T-helper 22 cell (primary cell): Measurements from ENCODE around the gene POLA1.
"Not testable (repeated sequence)": the region's sequence is repeated elsewhere in the genome, so short reads cannot be mapped to it uniquely, and the experiment has no call there.

Experiments
- DNase-seq: peaks from one replicate; pipeline ENCODE4 v3.0.0-alpha.2; 2020; ENCODE audit warnings: low read depth

Gene POLA1, protein sequence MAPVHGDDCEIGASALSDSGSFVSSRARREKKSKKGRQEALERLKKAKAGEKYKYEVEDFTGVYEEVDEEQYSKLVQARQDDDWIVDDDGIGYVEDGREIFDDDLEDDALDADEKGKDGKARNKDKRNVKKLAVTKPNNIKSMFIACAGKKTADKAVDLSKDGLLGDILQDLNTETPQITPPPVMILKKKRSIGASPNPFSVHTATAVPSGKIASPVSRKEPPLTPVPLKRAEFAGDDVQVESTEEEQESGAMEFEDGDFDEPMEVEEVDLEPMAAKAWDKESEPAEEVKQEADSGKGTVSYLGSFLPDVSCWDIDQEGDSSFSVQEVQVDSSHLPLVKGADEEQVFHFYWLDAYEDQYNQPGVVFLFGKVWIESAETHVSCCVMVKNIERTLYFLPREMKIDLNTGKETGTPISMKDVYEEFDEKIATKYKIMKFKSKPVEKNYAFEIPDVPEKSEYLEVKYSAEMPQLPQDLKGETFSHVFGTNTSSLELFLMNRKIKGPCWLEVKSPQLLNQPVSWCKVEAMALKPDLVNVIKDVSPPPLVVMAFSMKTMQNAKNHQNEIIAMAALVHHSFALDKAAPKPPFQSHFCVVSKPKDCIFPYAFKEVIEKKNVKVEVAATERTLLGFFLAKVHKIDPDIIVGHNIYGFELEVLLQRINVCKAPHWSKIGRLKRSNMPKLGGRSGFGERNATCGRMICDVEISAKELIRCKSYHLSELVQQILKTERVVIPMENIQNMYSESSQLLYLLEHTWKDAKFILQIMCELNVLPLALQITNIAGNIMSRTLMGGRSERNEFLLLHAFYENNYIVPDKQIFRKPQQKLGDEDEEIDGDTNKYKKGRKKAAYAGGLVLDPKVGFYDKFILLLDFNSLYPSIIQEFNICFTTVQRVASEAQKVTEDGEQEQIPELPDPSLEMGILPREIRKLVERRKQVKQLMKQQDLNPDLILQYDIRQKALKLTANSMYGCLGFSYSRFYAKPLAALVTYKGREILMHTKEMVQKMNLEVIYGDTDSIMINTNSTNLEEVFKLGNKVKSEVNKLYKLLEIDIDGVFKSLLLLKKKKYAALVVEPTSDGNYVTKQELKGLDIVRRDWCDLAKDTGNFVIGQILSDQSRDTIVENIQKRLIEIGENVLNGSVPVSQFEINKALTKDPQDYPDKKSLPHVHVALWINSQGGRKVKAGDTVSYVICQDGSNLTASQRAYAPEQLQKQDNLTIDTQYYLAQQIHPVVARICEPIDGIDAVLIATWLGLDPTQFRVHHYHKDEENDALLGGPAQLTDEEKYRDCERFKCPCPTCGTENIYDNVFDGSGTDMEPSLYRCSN (N-terminal part only)

DNA sequence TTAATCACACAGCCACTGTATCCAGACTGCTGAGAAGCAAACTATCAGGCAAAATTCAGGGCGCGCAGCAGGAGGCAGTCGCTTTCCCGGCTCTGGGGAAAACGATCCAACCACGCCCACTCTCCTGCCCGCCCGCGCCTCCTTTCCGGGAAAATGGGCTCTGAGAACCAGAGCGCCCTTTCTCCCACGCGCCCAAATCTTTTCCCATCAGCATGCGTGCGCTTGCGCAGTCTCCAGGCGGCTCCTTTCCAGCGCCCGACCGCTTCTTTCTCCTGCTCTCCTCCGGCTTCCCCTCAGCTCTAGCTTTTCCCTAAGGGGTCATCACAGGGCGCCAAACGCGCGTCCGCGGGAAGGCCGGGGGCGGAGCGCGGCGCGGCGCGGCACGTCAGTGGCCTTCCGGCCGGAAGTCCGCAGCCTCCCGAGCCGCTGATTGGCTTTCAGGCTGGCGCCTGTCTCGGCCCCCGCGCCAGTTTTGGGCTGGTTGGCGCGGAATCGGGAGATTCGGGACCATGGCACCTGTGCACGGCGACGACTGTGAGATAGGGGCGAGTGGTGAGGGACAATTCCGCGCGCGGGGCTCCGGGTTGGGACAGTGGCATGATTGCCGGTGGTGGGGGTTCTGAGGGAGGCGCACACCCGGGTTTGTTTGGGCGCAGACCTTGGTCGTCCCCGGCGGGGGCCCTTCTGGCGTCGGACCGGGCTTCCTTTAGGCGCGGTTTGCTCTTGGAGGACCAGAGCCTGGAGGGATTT lies at the start of gene POLA1:
TSS of gene POLA1 (plus strand) at position 466 of the 750 bp plus-strand sequence. CDS start at position 510, 44 bp downstream.
- peak; percentile 44 for DNase-seq

DNA sequence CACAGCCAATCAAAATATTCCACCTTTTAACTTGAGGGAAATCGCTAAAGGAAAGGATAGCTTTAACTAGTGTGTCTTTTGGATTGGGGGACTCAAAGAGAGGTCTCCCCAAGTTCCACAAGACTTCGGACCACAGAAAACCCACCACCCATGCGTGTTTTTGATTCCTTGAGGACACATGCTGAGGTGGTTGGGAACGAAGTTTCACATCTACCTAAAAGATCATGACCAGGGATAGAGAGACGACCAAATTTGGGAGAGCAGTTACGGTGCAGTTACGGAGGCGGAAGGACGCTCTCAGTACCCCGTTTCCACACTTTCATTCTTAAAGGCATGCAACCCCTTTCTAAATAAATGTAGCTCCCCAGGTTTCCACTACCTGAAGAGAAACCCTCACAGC lies 47.7 kb upstream of the POLA1 start:
- DNase-seq = no peak

DNA sequence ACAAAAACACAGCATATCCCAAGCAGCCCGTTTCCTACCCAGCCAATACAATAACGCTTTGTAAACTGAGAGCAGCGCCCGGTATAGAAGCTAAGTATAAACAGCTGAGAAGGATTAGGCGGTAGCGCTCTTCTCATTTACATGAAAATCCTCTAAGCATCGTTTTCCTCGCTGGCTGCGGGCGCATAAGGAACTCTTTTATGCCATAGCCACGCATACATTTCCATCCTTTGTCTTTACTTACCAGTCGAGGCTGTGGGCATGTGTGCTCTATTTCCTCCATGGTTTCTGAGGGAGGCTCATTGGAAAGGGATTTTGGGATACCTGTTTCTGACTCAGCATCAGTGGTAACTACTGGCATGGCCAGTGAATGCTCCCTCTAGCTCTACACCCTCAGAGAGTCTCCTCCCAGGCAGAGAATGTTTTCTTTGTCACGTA lies 47.0 kb upstream of the POLA1 start:
- DNase-seq = no peak

DNA sequence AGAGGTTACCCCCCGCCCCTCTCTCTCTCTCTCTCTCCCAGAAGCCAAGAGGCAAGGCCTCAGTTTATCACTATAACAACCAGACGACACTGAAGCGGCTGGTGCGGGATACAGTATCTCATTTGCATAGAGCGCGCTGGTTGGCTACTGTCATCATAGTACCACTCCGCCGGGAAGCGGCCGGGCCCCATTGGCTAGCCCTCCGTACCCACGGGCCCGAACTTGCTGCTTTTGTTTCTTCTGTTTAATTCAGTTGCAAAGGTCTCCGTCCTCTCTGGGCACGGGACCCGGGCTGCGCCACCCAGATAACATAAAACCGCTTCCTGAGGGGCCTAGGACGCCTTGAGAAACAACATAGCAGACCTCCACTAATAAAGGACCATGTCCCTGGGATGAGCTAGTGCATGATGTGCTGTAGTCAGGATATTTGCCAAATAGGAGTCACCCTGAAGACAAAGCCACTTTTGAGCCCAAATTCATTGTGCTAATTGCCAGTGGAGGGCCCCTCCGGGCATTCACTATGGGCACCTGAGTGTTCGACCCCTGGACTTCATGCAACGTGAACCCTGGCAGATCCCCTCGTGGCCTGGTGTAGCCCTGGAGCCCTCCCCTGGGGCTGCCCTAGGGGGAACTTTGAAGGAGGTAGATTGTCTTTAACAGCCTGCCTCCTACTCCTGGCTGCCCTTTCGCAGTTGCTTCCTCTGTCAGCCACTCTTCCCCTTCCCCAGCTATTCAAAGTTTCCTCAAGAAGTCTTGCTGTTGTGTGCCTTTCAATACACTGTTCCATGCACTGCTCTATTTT lies 46.3 kb upstream of the POLA1 start, which contains the start of gene PCYT1B:
TSS of gene PCYT1B (minus strand) at position 91 of the 802 bp plus-strand sequence. CDS start 242 bp downstream, outside the sequence.
- peak; percentile 17 for DNase-seq

DNA sequence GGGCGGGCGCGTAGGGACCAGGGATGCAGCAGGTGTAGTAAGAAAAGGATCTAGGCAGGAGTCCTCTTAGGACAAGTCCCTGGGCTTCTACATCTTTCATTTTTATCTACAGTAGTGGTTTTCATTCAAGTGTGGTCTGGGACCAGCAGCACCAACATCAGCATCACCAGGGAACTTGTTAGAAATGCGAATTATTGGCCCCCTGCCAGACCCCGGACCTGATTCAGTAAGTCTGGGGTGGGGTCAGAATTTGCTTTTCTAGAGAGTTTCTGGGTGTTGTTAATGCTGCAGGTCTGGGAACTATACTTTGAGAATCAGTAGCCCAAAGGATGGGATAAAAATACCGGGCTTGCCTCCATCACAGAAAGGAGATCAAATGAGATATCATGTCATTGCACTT lies 45.2 kb upstream of the POLA1 start:
- DNase-seq = no peak

DNA sequence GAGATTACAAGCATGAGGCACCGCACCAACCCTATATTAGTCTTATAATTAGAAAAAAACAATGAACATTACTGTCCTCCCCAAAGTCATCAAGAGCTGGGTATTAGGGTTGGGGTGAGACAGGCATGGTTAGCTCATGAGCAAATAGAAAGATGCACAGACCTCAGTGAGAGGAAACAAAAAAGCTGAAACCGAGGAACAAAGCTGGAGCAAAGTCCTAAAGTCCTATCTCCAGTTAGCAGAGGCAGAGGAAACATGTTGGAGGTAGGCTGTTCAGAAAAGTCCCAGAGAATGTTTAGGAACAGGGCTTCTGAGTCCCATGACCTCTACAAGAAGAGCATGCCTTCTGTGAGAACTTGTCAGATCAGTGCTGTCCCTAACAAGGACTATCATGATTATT lies 41.9 kb upstream of the POLA1 start:
- no peak for DNase-seq

DNA sequence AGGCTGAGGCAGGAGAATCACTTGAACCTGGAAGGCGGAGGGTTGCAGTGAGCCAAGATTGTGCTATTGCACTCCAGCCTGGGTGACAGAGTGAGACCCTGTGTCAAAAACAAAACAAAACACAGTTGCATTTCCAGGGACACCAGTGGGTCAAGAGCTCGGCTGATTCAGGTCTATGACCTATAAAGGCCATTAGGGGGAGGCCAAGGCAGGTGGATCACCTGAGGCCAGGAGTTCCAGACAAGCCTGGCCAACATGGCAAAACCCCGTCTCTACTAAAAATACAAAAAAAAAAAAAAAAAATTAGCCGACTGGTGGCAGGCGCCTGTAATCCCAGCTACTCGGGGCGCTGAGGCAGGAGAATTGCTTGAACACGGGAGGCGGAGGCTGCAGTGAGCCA lies 38.0 kb upstream of the POLA1 start:
- DNase-seq = not testable (repeated sequence)

DNA sequence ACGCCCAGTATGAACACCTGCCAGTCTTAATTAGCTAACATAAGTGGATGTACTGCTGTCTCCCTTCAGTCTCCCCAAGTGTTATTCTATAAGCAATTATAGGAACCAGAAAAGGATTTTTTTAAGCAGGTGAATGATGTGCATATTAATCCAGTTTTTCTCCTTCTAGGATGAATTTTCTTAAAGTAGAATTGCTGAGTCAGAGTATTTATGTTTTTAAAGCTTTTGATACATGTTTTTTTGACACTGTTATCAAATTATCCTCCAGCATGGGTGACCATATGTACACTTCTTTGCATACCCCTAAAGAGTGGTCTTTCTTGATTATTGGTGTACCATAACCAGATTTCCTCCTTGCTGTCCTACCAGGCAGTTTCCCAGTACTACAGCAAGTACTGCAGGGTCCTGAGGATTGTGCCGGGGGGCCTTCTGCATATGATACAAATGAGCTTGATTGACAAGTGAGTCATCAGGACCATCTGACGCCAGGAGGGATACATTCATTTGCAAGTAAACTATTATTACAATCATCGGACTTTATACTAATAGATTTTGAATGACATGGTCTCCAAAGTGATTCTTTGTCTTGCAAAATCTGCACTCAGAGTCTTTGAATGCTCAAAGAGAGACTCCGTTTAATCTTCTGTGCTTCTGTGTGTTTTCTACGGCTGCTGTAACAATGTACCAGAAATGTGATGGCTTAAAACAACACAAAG lies 35.9 kb upstream of the POLA1 start:
- no peak for DNase-seq

DNA sequence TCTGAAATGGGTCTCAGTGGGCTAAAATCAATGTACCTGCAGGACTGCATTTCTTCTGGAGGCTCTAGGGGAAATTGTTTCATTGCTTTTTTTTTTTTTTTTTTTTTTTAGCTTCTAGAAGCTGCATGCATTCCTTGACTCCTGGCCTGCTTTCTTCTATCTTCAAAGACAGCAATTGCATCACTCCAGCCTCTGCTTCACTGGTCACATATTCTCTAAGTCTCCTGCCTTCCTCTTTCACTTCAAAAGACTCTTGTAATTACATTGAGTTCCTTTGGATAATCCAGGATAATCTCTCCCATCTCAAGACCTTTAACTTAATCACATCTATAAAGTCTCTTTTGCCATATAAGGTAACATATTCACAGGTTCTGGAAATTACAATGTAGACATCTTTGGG lies 35.3 kb upstream of the POLA1 start:
- DNase-seq = no peak

DNA sequence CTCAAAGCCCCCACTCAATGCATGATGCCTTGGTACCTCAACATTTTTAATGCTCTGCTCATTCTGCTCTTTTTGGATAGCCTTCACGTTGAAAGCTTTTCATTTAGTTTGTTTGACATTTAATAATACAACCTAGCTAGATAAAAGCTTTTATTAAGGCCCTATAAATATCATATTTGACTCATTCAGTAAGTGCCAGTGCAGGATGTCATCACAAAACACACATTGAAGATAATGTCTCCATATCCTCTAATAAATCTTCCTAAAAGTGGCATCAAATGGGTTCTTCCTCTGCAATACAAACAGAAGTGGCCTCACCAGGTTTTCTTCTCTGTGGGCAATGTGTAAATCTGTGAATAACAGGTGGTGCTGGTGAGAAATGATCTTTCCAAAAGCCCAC lies 34.6 kb upstream of the POLA1 start:
- no peak for DNase-seq

DNA sequence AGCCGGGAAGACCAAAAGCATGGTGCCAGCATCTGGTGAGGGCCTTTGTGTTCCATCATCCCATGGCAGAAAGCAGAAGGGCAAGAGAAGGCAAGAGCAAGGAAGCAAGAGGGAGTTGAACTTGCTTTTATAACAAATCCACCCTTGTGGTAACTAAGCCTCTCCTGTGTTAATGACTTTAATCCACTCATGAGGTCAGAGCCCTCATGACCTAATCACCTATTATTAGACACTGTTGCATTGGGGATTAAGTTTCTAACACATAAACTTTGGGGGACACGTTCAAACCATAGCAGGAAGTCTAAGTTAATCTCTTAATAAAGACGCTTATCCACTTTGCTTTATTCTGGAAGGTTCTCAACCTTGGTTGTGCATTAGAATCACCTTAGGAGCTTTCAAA lies 34.1 kb upstream of the POLA1 start:
- no peak for DNase-seq

DNA sequence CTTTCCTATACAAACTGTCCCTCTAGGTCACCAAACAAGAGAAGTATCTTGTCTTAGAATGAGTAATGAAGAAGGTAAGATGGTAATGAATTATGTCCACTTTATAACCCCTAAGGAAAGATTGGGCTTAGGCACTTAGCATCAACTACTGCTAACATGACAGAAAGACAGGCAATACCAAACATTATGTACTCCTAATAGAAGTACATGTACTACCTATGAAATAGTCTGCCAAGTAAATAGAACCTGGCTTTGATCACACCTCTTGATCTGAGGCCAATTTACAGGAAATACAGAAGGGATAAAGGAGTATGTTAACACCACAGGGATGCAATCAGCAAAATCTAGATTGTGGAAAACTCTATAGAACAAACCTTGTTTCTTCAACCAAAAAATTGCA lies 32.4 kb upstream of the POLA1 start:
- no peak for DNase-seq

DNA sequence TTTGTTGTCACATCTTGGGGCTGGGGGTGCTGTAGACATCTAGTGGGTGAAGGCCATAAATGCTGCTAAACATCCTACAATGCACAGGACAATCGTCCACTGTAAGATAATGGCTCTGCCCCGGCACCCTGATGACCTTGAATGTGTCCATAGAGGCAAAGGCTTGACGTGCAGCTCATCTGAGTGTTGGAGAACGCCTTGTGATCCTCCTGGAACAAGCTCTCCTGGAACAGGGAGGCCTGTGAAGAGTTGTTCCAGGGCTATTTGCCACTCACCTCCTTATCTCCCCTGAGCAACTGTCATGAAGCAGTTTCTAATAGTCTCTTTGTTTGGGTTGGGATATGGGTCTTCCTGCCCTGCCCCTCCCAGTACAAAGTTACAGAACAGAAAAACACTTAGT lies 31.4 kb upstream of the POLA1 start:
- no peak for DNase-seq

DNA sequence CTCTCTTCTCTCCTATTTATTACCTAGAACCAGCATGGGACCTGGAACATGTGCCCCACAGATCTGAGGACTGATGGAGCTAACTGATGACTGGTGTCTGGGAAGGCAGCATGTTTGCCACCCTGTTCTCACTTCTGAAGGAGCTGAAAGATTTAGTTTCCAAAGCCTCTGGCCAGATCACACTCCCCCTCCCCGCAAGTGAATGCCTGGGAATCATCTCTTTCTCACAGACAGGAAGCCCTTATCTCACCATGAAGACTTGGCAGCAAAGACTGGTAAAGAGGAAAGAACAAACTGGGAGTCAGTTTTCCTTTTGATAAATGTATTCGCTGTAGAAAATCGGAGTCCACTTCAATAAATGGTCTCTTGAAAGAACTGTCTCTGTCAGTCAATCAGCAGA lies 25.6 kb upstream of the POLA1 start:
- no peak for DNase-seq

DNA sequence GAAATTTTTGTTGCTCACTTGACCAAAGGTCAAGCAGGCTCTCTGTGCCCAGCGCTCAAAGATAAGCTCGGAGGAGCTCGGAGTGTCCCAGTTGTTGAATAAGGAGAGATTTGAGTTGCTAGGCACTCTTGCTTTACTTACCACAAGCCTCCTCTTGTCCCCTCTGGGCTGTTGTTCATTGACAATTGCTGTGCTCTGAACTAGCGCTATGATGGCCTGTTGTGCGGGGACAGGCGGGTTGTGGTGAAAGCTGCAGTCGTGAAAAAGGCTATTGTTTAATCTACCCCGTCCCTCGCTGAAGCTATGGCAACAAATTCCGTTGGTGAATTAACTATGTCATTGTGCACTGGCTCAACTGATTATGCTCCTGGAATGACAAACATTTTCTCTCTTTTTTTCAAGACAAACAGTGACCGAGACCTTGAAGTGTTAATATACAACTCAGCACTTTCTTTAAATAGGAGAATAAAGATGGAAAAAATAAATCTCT lies 21.0 kb upstream of the POLA1 start:
- DNase-seq = no peak

DNA sequence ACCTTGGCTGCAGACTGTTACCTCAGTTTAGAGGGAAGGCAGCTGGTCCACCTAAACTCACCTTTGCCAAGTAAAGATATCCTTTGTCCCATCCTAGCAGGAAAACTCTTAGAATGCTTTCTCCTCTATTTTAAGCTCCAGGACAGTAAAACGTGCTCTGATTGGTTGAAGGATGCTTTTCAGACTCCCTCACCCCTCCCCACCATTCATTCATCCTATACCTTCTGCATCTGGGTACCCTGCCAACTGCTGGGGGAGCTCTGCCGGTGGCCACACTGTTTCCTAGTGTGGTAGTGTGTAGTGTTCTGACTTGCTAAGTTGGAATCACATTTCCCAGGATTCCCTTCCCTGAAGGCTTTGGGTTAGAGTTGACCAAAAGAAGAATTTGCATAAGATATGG lies 20.3 kb upstream of the POLA1 start:
- DNase-seq = no peak

DNA sequence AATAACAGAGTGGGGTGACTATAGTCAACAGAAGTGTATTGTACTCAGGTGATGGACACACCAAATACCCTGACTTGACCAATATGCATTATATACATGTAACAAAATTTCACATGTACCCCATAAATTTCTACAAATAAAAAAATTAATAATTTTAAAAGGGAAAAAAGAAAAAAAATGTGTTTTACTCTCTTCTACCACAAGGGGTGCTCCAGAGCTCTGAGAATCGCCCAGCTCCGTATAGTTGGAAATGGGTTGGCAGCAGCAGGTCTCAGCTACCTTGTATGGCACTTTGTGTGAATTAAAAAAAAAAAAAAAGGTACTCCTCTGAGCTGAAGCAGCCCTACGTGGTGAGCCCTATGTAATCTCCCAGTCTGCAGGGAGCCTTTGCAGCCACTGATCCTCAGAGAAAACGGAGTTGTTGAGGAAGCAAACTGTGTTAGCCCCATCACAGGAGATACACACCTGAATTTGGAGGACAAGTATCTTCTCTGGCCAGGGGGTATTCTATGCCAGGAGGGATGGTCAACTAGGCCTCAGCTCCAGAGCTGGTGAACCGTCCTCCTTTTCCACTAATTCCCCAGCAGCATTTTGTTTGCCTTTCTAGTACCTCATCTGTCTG lies 17.2 kb upstream of the POLA1 start:
- no peak for DNase-seq

DNA sequence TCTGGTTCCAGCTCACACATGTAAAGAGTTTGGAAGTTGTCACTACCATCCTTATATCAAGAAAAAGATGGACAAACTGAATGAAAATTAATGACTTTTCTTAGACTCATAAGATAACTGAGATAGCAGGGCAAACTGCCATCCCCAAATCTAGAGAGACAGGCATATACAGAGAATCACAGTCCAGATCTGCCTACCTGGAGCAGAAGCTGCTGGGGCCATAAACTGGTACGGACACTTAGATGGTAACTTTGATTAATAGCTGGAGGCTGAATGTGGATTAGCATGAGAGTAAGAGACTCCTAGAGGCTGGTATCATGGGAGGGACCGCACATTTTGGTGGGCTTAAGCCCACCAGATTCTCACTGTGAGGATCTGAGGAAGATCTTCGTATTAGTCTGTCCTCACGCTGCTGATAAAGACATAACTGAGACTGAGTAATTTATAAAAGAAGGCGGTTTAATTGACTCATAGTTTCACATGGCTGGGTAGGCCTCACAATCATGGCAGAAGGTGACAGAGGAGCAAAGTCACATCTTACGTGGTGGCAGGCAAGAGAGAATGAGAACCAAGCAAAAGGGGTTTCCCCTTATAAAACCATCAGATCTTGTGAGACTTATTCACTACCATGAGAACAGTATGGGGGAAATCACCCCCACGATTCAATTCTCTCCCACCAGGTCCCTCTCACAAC lies 10.8 kb upstream of the POLA1 start:
- DNase-seq = no peak

DNA sequence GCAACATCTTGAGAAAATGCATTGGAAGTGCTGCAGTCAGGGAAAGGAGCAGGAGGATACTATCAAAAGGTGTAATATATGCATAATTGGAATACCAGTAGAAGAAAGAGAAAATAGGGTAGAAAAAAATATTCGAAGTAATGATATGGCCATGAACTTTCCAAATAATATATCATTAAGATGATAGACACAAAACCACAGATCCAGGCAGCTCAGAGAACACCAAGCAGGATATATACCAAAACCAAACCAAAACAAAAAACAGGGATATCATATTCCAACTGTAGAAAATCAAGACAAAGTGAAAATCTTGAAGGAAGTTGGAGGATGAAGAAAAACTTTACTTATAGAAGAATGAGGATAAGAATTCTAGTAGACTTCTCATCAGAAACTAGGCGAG lies 9.7 kb upstream of the POLA1 start:
- DNase-seq = no peak
